Endothelial cell of umbilical vein (primary cell): ENCODE measurements around the gene YWHAE. TPM values are rescaled to one million over a fixed set of nuclear protein-coding genes. Genes with fewer than 3 reads are reported as not detected.
"Not testable (repeated sequence)": the region's sequence is repeated elsewhere in the genome, so short reads cannot be mapped to it uniquely, and the experiment has no call there.

Experiments used
- BruUV-seq: library from RNA; stranded (reverse); fragments of 400-500 nt; replicated peaks from 2 replicates; lab custom pipeline; 2021; lab: Mats Ljungman, UMichigan
- CTCF ChIA-PET: fragments of 300-600, 350-600 bp; sonication (Branson Sonifier 250); formaldehyde crosslinking; loops from one replicate; lab custom pipeline; 2021; ENCODE audit warnings: antibody characterized with exemption, inconsistent platforms; lab: Charles Lee
- POLR2A ChIA-PET: fragments of 300-600, 350-600 bp; sonication (Branson Sonifier 250); formaldehyde crosslinking; loops from one replicate; lab custom pipeline; 2021; ENCODE audit warnings: antibody characterized with exemption, inconsistent platforms; lab: Charles Lee
- DNase-seq: peaks from one replicate; pipeline ENCODE4 v3.0.0-alpha.2; 2011; ENCODE audit warnings: low read depth, low spot score
- FAIRE-seq: peaks from 2 replicates; lab custom pipeline; 2011; peaks lifted over from hg19 to GRCh38; lab: Jason Lieb, UNC
- H2AFZ ChIP-seq: 2 replicates; pipeline ENCODE4 v1.6.0; 2012; ENCODE audit warnings: low read depth, low read length, control low read depth, inconsistent platforms
- H3K27ac ChIP-seq: 2 replicates; pipeline ENCODE4 v1.5.1; 2011; ENCODE audit warnings: low read depth, mild to moderate bottlenecking, control low read depth, low read length, moderate library complexity; ENCODE audit not compliant: insufficient read depth
- H3K27me3 ChIP-seq, 2 experiments: 2 replicates each; pipeline versions ENCODE4 v1.6.0 to v1.6.1; 2011; ENCODE audit warnings: low read length in 2 of 2, mixed read lengths in 1 of 2; ENCODE audit not compliant: control insufficient read depth in 2 of 2, insufficient read depth in 2 of 2
- H3K36me3 ChIP-seq, 2 experiments: 2 replicates in 1 of 2; 3 replicates in 1 of 2; pipeline ENCODE4 v1.5.1; 2011; ENCODE audit warnings: low read length in 2 of 2, mild to moderate bottlenecking in 1 of 2, moderate library complexity in 1 of 2; ENCODE audit not compliant: control insufficient read depth in 2 of 2, insufficient read depth in 2 of 2; ENCODE audit errors: extremely low read depth in 1 of 2
- H3K4me1 ChIP-seq: 3 replicates; pipeline ENCODE4 v1.5.1; 2011; ENCODE audit warnings: mild to moderate bottlenecking, low read length; ENCODE audit not compliant: control insufficient read depth, insufficient read depth; ENCODE audit errors: extremely low read depth
- H3K4me2 ChIP-seq: 2 replicates; pipeline ENCODE4 v1.6.1; 2011; ENCODE audit warnings: low read length, control low read depth, mixed read lengths; ENCODE audit not compliant: insufficient read depth
- H3K4me3 ChIP-seq, 3 experiments: fragments of 200-600 bp in 1 of 3; sonication (generic), shearing (Covaris generic) in 1 of 3; replicated peaks in 1 of 3; 2 replicates each; pipeline ENCODE4 v1.5.1; 2011 to 2016; ENCODE audit warnings: control low read depth in 3 of 3, low read length in 3 of 3, mild to moderate bottlenecking in 2 of 3, inconsistent platforms in 1 of 3, low read depth in 1 of 3, moderate library complexity in 1 of 3; ENCODE audit not compliant: insufficient read depth in 1 of 3
- H3K79me2 ChIP-seq: 2 replicates; pipeline ENCODE4 v1.6.0; 2012; ENCODE audit warnings: low read length, inconsistent platforms; ENCODE audit not compliant: control insufficient read depth, insufficient read depth
- H3K9ac ChIP-seq: replicated peaks from 2 replicates; pipeline ENCODE3; 2011; ENCODE audit warnings: low read length, control low read depth; ENCODE audit not compliant: insufficient read depth; ENCODE audit errors: extremely low read depth
- H3K9me1 ChIP-seq: replicated peaks from 3 replicates; pipeline ENCODE4 v1.6.0; 2011; ENCODE audit warnings: mild to moderate bottlenecking, low read length; ENCODE audit not compliant: control insufficient read depth, insufficient read depth; ENCODE audit errors: extremely low read depth
- H3K9me3 ChIP-seq: replicated peaks from 2 replicates; pipeline ENCODE4 v1.5.1; 2012; ENCODE audit warnings: low read length, inconsistent platforms; ENCODE audit not compliant: control insufficient read depth, insufficient read depth
- H4K20me1 ChIP-seq: replicated peaks from 2 replicates; pipeline ENCODE3; 2011; ENCODE audit warnings: mild to moderate bottlenecking, low read length; ENCODE audit not compliant: control insufficient read depth, insufficient read depth; ENCODE audit errors: extremely low read depth
- FOS ChIP-seq: IDR thresholded peaks from 2 replicates; pipeline ENCODE4 v1.6.1; 2011; ENCODE audit warnings: mild to moderate bottlenecking, low read length, moderate library complexity, borderline replicate concordance; ENCODE audit not compliant: insufficient read depth
- GATA2 ChIP-seq: IDR thresholded peaks from 2 replicates; pipeline ENCODE4 v1.7.0; 2011; ENCODE audit warnings: low read depth, mild to moderate bottlenecking, moderate library complexity, mixed read lengths, low read length; ENCODE audit not compliant: insufficient read length, insufficient read depth
- MYC ChIP-seq: IDR thresholded peaks from one replicate; pipeline ENCODE4 v1.6.1; 2011; ENCODE audit warnings: mild to moderate bottlenecking, low read depth, low read length
- POLR2A ChIP-seq: IDR thresholded peaks from 2 replicates; pipeline ENCODE4 v1.6.1; 2012; ENCODE audit warnings: low read depth, mild to moderate bottlenecking, control low read depth, low read length
- POLR2AphosphoS5 ChIP-seq: IDR thresholded peaks from 2 replicates; pipeline ENCODE4 v1.6.1; 2012; ENCODE audit warnings: low read depth, mild to moderate bottlenecking, control low read depth, low read length, moderate library complexity; ENCODE audit not compliant: insufficient read depth
- dilution Hi-C: fragments of 300-500 bp; cut with MboI; formaldehyde crosslinking; loops from one replicate; pipeline ENCODE4 v1.15.0; 2019; ENCODE audit warnings: low sequenced_read_pairs; ENCODE audit not compliant: extremely low pct_ligation_motif_present
- intact Hi-C: fragments of 100-400 bp; cut with micrococcal nuclease; formaldehyde crosslinking; loops from one replicate; pipeline ENCODE4 v1.10.0; 2022
- polyA plus RNA-seq, 4 experiments: library from polyadenylated mRNA; depleted of rRNA in 3 of 4; stranded (reverse) in 3 of 4; unstranded in 1 of 4; fragments of >200 nt; gene quantifications; 2 replicates each; pipeline versions ENCODE4 v1.2.1 to v1.2.3, GENCODE V29; 2011 to 2012; ENCODE audit warnings: missing spikeins in 1 of 4
- total RNA-seq: library from RNA; stranded (reverse); gene quantifications from 2 replicates; pipeline ENCODE4 v1.2.3, GENCODE V29; 2021
- TF ChIP-seq, protein P1 (sequence below), 2 donors: IDR thresholded peaks; 1 replicate in 1 of 2; 2 replicates in 1 of 2; pipeline ENCODE4 v1.5.1; 2011; ENCODE audit warnings: low read length in 2 of 2, mild to moderate bottlenecking in 2 of 2, moderate library complexity in 2 of 2, control low read depth in 1 of 2, inconsistent platforms in 1 of 2, low read depth in 1 of 2; ENCODE audit not compliant: insufficient read depth in 1 of 2; ENCODE audit errors: extremely low read depth in 1 of 2
- TF ChIP-seq, protein P2 (sequence below): IDR thresholded peaks from 2 replicates; pipeline ENCODE4 v1.6.1; 2011; ENCODE audit not compliant: insufficient read depth, insufficient read length

YWHAE gene
- total and polyA plus RNA-seq, 2 donors (not counting 3 experiments of a cell fraction or from before 2014, with no cell fraction given) = 396 to 819 TPM

DNA sequence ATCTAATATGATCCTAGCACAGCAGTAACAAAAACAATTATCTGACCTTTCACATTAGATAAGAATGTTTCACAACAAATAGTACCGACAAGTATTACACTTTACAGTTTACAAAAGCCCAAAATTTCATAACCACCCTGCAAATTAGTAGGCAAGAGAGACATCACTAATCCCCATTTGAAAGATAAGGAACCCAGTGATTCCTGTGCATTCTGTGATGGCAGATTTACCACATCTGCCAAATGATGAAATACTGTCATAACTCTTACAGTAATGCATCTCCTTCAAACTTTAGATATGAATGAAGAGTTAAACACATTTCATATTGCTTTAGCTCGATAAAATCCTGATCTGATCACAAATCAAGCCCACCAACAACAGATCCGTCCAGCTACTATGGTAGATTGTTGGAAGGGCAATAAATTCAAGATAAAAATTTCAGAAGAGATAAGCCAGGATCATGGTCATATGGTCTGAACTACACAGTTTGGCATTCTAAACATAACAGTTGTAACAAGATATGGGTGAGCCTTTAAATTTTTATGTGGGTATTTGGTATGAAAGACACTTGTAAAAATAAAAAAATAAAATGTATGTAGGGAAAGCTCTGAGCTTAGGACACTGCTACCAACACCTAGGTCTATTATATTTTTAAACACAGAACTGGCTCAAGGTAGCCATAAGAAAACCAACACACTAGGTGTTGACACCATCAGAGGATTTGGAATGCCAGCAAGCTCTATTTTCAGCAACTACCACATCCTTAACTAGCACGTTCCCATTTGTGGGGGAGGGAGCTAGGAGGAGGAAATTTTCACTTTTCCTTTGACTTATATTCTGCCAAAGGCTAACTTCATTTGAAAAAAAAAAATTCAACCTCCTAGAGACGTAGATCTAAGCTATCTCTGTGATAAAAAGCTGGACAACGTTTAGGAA lies 9.3 kb downstream of the YWHAE start:
- H3K36me3 ChIP-seq = no peaks in the 10 kb centered on the region
- peak overlapping the region; percentile 35 for H3K4me2 ChIP-seq
- FAIRE-seq (no peak), DNase-seq (no peak)
- H4K20me1 ChIP-seq = peaks cover 36% of the 10 kb centered on the region
- ChIA-PET CTCF (interaction anchor here (1.4 to 5.7 kb wide), 4 partner anchors 10 to 28 kb away, joined by 6 to 73 read pairs (median 6); no protein-coding TSS in a partner anchor), POLR2A (interaction anchor here (1.2 to 1.5 kb wide), 2 partner anchors 10 to 14 kb away, joined by 3 to 6 read pairs; no protein-coding TSS in a partner anchor)
- dilution Hi-C loops (no loop called here), intact Hi-C loops (no loop called here)
- TF ChIP-seq, protein P1, sequence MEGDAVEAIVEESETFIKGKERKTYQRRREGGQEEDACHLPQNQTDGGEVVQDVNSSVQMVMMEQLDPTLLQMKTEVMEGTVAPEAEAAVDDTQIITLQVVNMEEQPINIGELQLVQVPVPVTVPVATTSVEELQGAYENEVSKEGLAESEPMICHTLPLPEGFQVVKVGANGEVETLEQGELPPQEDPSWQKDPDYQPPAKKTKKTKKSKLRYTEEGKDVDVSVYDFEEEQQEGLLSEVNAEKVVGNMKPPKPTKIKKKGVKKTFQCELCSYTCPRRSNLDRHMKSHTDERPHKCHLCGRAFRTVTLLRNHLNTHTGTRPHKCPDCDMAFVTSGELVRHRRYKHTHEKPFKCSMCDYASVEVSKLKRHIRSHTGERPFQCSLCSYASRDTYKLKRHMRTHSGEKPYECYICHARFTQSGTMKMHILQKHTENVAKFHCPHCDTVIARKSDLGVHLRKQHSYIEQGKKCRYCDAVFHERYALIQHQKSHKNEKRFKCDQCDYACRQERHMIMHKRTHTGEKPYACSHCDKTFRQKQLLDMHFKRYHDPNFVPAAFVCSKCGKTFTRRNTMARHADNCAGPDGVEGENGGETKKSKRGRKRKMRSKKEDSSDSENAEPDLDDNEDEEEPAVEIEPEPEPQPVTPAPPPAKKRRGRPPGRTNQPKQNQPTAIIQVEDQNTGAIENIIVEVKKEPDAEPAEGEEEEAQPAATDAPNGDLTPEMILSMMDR (IDR thresholded peaks at IDR 0.05; ENCODE audit: extremely low read depth in 1 of 2, insufficient read depth in 1 of 2, low read depth in 1 of 2, low read length in 2 of 2) = no peak
- TF ChIP-seq MYC (no peak), GATA2 (no peak), POLR2AphosphoS5 (no peak), FOS (no peak), POLR2A (no peak)
- TF ChIP-seq, protein P2, sequence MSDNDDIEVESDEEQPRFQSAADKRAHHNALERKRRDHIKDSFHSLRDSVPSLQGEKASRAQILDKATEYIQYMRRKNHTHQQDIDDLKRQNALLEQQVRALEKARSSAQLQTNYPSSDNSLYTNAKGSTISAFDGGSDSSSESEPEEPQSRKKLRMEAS = no peak
- H2AFZ ChIP-seq = no peak overlapping the region
- H3K27me3 ChIP-seq = no peaks in the 10 kb centered on the region
- H3K9me1 ChIP-seq = no peaks in the 10 kb centered on the region
- H3K27ac ChIP-seq = no peak overlapping the region
- no peak overlapping the region for H3K9ac ChIP-seq
- BruUV-seq = no TSS peak
- H3K79me2 ChIP-seq = peaks cover 100% of the 10 kb centered on the region
- peaks cover 14% of the 10 kb centered on the region for H3K4me1 ChIP-seq
- no peak overlapping the region for H3K4me3 ChIP-seq
- no peaks in the 10 kb centered on the region for H3K9me3 ChIP-seq

GRCh38 chr17:1387490-1388227 lies 12.4 kb downstream of the YWHAE start:
- H3K36me3 ChIP-seq, DNase-seq, H3K4me2 ChIP-seq, BruUV-seq, FAIRE-seq, H3K9me1 ChIP-seq, POLR2A ChIA-PET, H2AFZ ChIP-seq, H3K4me3 ChIP-seq, H3K27me3 ChIP-seq, H3K9ac ChIP-seq, H3K27ac ChIP-seq, H3K9me3 ChIP-seq, intact Hi-C loops, dilution Hi-C loops: not testable (repeated sequence)
- Histone ChIP-seq H3K79me2 (peaks cover 100% of the 10 kb centered on the region), H4K20me1 (peaks cover 40% of the 10 kb centered on the region), H3K4me1 (peaks cover 14% of the 10 kb centered on the region)
- CTCF ChIA-PET = interaction anchor here (0.6 to 5.7 kb wide), 4 partner anchors 15 to 84 kb away, joined by 3 to 73 read pairs (median 21); no protein-coding TSS in a partner anchor
